Lung (tissue), 16 donors: Measurements from ENCODE around the gene THUMPD2. TPM values are rescaled to one million over a fixed set of nuclear protein-coding genes. Genes with fewer than 3 reads are reported as not detected.
A peak's percentile ranks its signal among the peaks of the same experiment; 100 is the strongest.

Experiments
- ATAC-seq: fragments of 200-7000 bp; cut with Tn5 transposase; one replicate; pipeline ENCODE4 v1.9.1; 2020; ENCODE audit warnings: moderate number of reproducible peaks; ENCODE audit not compliant: insufficient read depth, low FRiP score
- DNase-seq, 3 donors: peaks; one replicate each; pipeline ENCODE4 v3.0.0-alpha.2; 2013 to 2017
- H3K27ac ChIP-seq, 2 donors: one replicate each; pipeline ENCODE4 v1.5.1; 2013; ENCODE audit warnings: mild to moderate bottlenecking in 2 of 2, moderate library complexity in 2 of 2, control low read depth in 1 of 2, inconsistent platforms in 1 of 2, low read depth in 1 of 2, low read length in 1 of 2
- H3K27me3 ChIP-seq, 3 donors: one replicate each; pipeline ENCODE4 v1.5.1; 2013; ENCODE audit warnings: low read length in 2 of 3; ENCODE audit not compliant: control insufficient read depth in 3 of 3, insufficient read depth in 3 of 3
- H3K36me3 ChIP-seq, 4 donors: one replicate each; pipeline ENCODE4 v1.5.1; 2013; ENCODE audit warnings: low read length in 4 of 4, mild to moderate bottlenecking in 1 of 4, moderate library complexity in 1 of 4; ENCODE audit not compliant: control insufficient read depth in 4 of 4, insufficient read depth in 4 of 4
- H3K4me1 ChIP-seq, 5 donors: one replicate each; pipeline ENCODE4 v1.5.1; 2013; ENCODE audit warnings: low read length in 5 of 5, mild to moderate bottlenecking in 2 of 5, moderate library complexity in 1 of 5; ENCODE audit not compliant: control insufficient read depth in 5 of 5, insufficient read depth in 5 of 5
- H3K4me3 ChIP-seq: one replicate; pipeline ENCODE4 v1.5.1; 2013; ENCODE audit warnings: mild to moderate bottlenecking, control low read depth, moderate library complexity
- H3K9ac ChIP-seq, 2 donors: one replicate each; pipeline ENCODE4 v1.5.1; 2013; ENCODE audit warnings: low read length in 2 of 2, control low read depth in 1 of 2; ENCODE audit not compliant: insufficient read depth in 1 of 2
- H3K9me3 ChIP-seq, 4 donors: one replicate each; pipeline ENCODE4 v1.5.1; 2013; ENCODE audit warnings: low read length in 3 of 4, mild to moderate bottlenecking in 1 of 4, moderate library complexity in 1 of 4; ENCODE audit not compliant: control insufficient read depth in 4 of 4, insufficient read depth in 3 of 4
- WGBS, 2 donors: extraction: QIAGEN DNeasy Blood & Tissue Kit; methylation state at CpG; one replicate each; pipeline ENCODE4 v1.1.7; 2013; 5-methylcytosine and 5-hydroxymethylcytosine counted together
- long read RNA-seq, 5 donors: transcript quantifications; one replicate each; lab custom pipeline, GENCODE V29; 2026
- polyA plus RNA-seq, 2 donors: library from polyadenylated mRNA; stranded (reverse); fragments of 200-250 nt; gene quantifications; one replicate each; pipeline ENCODE4 v1.2.1, GENCODE V29; 2013
- total RNA-seq, 2 donors: library from RNA; depleted of rRNA in 1 of 2; stranded (reverse); fragments of >200 nt in 1 of 2; gene quantifications; one replicate each; pipeline ENCODE4 v1.2.1, GENCODE V29; 2014 to 2021
- TF ChIP-seq, protein P1 (sequence below): IDR thresholded peaks from 2 replicates; pipeline ENCODE4 v1.5.1; 2012; ENCODE audit warnings: mild to moderate bottlenecking; ENCODE audit errors: control extremely low read depth, extremely low read depth
- donor health status: control.
- donor health status: control.
- donor health status: Bipolar disorder and iron deficiency.
- donor health status: healthy.
- donor health status: DM: yes; HTN: yes; CAD: no.

The THUMPD2 gene, protein sequence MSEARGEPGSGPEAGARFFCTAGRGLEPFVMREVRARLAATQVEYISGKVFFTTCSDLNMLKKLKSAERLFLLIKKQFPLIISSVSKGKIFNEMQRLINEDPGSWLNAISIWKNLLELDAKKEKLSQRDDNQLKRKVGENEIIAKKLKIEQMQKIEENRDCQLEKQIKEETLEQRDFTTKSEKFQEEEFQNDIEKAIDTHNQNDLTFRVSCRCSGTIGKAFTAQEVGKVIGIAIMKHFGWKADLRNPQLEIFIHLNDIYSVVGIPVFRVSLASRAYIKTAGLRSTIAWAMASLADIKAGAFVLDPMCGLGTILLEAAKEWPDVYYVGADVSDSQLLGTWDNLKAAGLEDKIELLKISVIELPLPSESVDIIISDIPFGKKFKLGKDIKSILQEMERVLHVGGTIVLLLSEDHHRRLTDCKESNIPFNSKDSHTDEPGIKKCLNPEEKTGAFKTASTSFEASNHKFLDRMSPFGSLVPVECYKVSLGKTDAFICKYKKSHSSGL
- total RNA-seq (10 to 100 TPM in 1 of 2 donors, 1 to 10 TPM in 1; 8.3 to 28.1 TPM), polyA plus RNA-seq (10 to 100 TPM in 1 of 2 donors, 1 to 10 TPM in 1; 6.9 to 14.8 TPM)
- long read RNA-seq, donor 1, partial matches to known transcripts = 5 of 11 reads
- long read RNA-seq, donor 1, other reads (novel, unspliced or antisense) = 0 of 11 reads
- long read RNA-seq, donor 2 = 0 reads
- long read RNA-seq, donor 3, partial matches to known transcripts = 7 of 7 reads
- long read RNA-seq, donor 3, other reads (novel, unspliced or antisense) = 0 of 7 reads
- long read RNA-seq, donor 4, partial matches to known transcripts = 0 of 4 reads
- long read RNA-seq, donor 4, other reads (novel, unspliced or antisense) = 0 of 4 reads
- long read RNA-seq, donor 5, partial matches to known transcripts = 7 of 12 reads
- long read RNA-seq, donor 5, other reads (novel, unspliced or antisense) = 0 of 12 reads

DNA sequence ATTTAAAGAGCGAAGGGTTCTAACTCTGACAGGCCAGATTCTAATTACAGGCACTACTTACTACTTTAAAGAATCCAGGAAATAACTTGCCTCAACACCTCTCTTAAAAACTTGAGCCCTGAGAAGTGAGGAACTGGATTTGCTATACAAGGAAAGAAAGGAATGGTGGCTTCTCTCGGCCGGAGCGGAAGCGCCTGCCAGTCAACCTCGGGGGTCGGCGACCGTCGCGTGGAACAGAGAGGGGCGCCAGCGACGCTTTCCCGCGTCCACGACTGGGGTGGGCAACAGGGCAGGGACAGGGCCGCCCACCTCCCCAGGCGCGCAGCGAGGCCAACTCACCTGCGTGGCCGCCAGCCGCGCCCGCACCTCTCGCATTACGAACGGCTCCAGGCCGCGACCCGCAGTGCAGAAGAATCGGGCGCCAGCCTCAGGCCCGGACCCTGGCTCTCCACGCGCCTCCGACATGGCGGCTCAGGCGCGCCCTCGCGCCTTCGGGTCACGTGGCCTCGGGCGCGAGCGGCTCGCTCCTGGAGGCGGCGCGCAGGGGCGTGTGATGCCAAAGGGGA lies at the start of gene THUMPD2:
Gene THUMPD2 (minus strand): TSS at position 484 of the 566 bp plus-strand sequence. CDS start 19 bp downstream, at position 465.
- TF ChIP-seq, protein P1, sequence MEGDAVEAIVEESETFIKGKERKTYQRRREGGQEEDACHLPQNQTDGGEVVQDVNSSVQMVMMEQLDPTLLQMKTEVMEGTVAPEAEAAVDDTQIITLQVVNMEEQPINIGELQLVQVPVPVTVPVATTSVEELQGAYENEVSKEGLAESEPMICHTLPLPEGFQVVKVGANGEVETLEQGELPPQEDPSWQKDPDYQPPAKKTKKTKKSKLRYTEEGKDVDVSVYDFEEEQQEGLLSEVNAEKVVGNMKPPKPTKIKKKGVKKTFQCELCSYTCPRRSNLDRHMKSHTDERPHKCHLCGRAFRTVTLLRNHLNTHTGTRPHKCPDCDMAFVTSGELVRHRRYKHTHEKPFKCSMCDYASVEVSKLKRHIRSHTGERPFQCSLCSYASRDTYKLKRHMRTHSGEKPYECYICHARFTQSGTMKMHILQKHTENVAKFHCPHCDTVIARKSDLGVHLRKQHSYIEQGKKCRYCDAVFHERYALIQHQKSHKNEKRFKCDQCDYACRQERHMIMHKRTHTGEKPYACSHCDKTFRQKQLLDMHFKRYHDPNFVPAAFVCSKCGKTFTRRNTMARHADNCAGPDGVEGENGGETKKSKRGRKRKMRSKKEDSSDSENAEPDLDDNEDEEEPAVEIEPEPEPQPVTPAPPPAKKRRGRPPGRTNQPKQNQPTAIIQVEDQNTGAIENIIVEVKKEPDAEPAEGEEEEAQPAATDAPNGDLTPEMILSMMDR = no peak
- peaks cover 0 to 5% (median 0%) of the 10 kb centered on the region in 4 donors for H3K36me3 ChIP-seq
- peak; percentile 82 to 93 (median 85) for DNase-seq
- WGBS, 2 donors = 0% methylated on average over 53 to 54 of the region's 54 CpGs
- H3K27me3 ChIP-seq = no peaks in the 10 kb centered on the region
- peak within 1 kb of the TSS; percentile 78 to 92 for H3K9ac ChIP-seq
- peak within 1 kb of the TSS; percentile 69 for H3K4me3 ChIP-seq
- ATAC-seq = peak; percentile 90
- H3K4me1 ChIP-seq = peaks cover 3 to 17% (median 7%) of the 10 kb centered on the region in 5 donors
- peak within 1 kb of the TSS; percentile 84 to 89 for H3K27ac ChIP-seq
- no peaks in the 10 kb centered on the region for H3K9me3 ChIP-seq

DNA sequence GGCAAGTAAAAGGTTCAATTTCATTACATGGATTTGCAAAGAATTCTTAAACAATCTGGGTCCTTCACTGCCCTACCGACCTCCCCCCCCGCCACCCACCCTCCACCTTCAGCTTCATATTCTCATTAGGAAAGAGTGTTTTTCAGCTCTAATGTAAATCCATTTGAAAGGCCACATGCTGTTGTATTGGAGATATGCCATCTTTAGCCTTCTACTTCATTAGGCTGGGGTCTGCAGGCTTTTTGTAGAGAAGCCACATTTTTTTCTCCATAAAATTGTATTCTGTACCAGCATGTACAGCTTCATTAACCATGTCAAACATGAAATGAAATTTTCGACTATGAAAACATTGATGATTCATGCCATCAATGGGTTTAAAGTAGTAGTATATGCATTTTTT lies 42.8 kb upstream of the THUMPD2 start:
- TF ChIP-seq, protein P1 = no peak
- Histone ChIP-seq H3K27ac (no peak overlapping the region), H3K27me3 (no peaks in the 10 kb centered on the region), H3K9ac (no peak overlapping the region), H3K9me3 (no peaks in the 10 kb centered on the region), H3K36me3 (no peaks in the 10 kb centered on the region), H3K4me1 (no peaks in the 10 kb centered on the region), H3K4me3 (no peak overlapping the region)
- DNase-seq (no peak), ATAC-seq (no peak)
- 76 to 83% methylated on average over 3 of the region's 3 CpGs for WGBS, 2 donors

DNA sequence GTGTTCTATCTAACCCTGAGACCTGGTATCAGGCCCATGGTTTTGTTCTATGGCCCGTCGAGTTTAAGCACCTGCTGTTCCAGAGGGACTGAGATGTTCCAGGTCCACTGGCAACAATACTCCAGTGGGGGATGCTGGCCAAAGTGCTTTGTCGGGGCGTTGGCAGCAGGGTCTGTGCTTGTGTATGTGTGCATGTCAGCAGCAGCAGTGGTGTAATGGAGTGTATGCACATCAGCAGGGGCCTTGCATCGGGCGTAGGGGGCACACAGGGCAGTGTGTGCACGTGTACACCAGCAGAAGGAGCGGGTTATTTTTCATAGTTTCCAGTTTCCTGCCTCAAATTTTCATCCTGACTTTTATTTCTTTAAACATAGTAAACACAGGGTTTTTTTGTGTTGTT lies 37.8 kb upstream of the THUMPD2 start:
- Histone ChIP-seq H3K9ac (no peak overlapping the region), H3K36me3 (no peaks in the 10 kb centered on the region), H3K9me3 (peaks cover 0 to 4% (median 0%) of the 10 kb centered on the region in 4 donors), H3K4me1 (no peaks in the 10 kb centered on the region), H3K27ac (no peak overlapping the region), H3K27me3 (no peaks in the 10 kb centered on the region), H3K4me3 (no peak overlapping the region)
- WGBS, 2 donors = 82 to 93% methylated on average over 8 of the region's 8 CpGs
- ATAC-seq (no peak), DNase-seq (no peak)
- TF ChIP-seq, protein P1 = no peak
